T1000 (cell line): Measurements from ENCODE around the gene C10orf90.

Experiments used
- DNase-seq: peaks from one replicate; lab custom pipeline; 2025; ENCODE audit warnings: mixed read lengths; lab: John Stamatoyannopoulos, UW

C10orf90 gene

DNA sequence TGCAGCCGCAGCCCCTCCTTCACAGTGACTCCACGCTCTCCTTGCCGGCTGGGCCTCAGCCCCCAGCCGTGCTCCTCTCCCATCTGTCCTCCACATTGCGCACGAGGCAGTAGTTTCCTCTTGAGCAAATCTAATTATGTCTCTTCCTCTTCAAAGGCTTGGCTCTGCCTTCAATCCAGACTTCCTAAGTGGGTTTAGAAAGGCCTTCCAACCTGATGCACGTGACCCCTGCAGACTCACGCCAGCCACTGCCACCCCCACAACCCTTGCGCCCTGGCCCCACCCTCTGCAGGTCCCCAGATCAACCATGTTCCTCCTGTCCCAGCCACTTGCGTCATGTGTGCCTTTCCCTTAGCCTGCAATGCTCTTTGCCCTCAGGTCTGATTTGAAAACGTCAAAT lies 207.2 kb downstream of the C10orf90 start:
- DNase-seq: no peak

DNA sequence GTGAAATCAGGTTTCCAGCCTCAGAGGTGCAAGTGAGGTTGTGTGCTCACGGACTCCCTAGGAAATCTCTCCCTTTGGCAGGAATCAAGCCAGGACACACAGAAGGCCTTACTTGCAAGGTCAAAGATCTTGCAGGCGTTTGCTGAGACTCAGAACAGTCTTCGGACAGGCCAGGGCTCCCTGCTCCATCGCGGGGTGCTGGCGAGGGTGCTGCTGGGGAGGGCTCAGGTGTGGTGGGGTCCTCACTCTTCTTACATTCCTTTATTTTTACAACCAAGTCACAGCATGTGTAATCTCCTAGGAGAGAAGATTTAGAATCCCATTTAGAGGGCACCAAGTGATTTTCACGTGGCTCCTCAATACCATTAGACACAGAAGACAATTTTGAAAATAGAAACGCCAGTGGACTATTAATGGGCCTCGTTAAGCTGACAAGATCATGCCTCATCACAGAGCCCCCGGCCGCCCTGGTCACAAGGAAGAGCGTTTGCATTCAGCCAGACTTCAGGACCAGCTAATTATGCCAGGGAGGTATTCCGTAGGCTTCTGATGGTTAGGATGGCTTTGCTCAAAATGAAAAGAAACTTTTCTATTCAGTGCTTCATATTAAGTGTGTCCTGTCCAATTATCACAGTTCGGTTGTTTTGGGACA lies 209.1 kb downstream of the C10orf90 start:
- DNase-seq: no peak

DNA sequence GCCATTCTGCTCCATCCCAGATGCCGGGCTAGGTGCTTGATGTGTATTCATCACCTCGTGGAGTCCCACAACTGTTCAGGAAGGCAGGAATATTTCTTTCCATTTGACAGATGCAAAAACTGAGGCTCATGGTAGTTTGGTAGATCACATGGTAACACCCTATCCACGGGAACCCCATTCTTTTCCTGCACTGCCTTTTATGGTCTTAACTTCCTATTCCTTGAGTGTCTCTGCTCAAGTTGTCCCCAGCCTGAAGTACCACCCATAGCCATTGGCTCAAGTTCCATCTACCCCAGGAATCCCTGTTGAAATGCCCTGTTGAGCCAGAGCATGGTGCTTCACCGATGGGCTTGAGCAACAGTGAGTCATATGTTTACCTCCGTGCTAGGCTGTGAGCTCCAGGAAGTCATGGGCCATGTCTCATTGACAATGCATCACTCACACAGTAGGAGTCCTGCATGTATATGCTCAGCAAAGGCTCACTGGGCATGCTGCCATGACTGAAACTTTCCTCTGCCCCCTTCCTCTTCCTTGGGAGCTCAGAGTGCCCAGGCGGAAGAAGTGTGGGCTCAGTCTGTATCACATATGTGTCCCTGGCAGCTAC lies 210.5 kb downstream of the C10orf90 start:
- peak; percentile 79 for DNase-seq

DNA sequence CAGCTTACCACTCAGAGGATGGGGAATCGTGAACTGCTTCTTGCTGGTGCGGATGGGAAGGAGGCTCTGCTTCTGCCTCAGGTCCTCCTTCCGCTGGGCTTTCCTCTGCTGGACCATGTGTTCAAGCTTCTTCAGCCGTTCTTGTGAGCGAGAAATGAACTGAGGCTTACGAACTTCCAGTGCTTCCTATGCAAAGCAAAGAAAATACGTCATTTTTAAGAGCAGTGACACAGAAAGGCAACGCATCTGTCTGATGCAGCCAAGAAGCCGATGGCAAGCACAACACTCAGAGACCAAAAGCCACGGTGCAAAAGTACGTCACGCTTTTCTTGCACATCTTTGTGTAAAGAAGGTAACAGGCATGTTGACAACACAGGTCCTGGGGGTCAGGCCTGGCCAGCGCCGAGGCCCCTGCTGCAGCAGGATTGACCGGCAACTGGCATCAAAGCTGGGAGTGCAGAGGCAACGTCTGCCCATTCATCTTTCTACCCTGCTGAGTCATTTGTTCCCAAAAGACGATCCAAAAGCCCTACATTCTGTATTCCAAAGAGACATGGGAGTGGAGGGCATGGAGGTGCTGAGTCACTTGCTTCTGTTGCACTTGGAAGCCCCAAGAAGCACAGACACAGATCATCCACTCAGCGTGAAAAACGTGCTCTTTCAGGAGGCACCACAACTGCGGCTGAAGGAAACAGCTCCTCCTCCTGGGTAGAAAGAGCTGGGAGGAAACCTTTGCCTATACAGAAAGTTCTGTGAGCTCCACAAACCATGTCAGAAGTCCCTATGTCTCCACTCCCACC lies 211.3 kb downstream of the C10orf90 start:
- peak; percentile 75 for DNase-seq

DNA sequence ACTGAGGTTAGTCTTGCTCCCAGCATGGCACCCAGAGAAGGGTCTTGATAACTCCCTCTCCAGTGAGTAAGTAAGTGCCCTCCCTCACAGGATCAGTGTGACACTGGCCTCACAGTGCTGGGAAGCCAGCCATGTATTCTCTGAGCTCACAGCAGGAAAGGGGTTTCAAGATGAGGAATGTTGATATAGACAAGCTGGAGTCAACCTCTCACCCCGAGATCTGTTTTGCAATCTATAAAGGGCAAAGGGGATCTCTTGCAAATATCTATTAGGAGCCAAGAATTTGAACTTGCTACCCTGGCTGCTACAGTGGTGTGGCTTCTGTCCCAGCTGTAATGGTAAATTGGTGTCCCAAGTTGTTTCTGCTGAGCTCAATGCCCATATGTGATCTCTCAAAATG lies 212.0 kb downstream of the C10orf90 start:
- DNase-seq: no peak

DNA sequence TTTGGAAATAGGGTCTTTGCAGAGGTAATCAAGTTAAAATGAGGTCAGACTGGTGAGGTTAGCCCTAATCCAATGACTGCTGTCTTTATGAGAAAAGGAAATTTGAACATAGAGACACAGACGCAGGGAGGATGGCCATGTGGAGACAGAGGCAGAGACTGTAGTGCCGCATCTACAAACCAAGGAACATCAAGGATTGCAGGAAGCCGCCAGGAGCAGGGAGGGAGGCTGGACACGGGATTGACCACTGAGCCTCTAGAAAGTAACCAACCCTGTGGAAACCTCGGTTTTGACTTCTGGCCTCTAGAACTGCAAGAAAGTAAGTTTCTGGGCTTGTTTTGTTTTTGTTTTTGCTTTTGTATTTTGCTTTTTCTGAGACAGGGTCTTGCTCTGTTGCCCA lies 213.9 kb downstream of the C10orf90 start:
- no peak for DNase-seq

DNA sequence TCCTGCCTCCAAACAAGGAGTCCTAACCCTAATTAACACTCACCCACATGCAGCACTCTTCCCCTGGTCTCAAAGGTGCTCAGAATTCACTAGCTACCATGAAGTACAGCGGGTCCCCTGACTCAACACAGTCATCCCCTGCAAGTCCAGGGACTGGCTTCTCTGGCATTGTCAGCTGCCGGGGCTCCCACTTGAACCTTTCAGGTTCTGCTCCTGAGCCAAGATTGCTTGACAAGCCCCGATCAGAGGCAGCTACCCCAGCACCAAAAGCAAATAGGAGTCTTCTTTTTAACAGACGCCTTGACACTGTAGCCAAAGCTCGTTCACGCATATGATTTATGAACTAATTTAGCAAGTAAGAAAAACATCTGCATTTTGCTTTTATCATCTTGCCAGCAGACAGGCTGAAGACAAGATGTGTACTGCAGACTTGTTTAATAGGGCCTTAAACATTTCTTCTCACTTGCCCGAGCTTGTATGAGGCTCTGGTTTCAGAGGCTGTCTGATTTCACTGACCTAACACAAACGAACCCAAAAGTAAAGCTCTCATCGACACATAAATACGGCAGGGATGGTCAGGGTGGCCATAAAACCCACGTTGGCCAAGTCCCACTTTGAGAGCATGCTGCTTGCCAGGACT lies 214.6 kb downstream of the C10orf90 start:
- DNase-seq: no peak

DNA sequence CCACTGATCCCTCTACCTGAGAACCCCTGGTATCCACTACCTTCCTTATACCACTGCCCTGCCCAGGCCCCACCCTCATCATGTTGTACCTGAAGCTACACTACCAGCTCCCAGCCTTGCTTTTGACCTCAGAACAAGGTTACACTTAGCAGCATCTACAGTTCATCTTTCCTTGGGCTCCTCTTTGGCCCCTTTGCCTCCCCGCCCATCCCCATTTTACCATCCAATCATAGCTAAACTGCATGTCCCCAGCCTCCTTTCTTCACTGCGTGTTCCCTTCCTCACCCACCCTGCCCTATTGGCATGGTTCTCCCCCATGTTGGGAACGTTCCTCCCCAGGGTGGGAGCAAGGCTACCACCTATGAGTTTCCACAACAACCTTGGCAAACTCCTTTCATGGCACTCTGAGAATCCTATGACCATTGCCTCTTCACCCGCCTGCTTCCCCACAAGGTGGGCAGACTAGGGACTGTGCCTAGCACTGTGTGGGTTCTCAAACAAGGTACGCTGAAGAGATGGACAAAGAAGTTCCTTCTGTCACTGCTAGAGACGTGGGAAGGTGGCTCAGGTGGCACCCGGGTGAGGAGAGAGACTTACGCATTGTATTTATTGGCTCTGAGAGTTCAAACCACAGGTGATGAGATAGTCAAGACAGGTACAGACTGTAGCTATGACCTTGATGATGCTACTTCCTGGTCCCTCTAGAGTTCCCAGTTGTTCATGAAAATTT lies 215.3 kb downstream of the C10orf90 start:
- DNase-seq: no peak

DNA sequence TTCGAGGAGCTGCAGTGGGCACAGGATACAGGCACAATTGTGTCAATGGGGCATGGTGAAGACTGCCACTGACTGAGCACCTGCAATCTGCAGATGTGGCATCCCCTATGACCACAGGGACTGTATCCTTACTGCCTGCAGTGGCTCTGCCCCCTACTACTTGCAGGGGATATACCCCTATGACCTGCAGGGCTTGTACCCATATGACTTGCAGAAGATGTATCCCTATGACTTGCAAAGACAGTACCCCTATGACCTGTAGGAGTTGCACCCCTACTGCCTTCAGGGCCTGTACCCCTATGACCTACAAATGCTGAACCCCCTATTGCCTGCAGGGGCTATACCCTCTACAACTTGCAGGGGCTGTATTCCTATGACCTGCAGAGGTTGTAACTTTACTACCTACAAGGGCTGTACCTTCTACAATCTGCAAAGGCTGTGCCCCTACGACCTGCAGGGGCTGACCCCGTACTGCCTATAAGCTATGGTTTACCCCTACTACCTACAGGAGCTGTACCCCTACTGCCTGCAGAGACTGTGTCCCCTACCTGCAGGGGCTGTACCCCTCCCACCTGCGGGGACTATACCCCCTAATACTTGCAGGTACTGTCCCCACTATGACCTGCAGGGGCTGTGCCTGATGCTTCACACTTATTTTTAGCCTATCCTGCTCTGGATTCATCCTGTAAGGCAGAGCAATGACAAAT lies 216.3 kb downstream of the C10orf90 start:
- DNase-seq: no peak

DNA sequence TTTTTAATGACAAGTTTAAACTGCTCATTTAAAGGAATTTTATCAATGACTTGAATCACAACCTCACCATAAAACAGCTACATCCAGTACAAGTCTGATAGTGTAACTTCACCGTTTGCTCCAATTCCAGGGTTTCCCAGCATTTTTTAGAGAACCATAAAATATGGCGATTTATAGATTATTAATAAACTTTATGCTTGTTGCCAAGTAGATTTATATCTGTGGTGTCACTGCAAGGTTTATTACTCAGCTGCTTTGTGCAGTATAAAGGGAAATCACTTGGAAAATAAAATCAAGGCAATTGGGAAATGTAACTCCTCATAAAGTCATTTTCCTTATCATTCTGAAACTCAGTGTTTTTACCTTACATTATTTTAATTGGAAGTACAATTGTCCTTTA lies 218.2 kb downstream of the C10orf90 start:
- DNase-seq: no peak

DNA sequence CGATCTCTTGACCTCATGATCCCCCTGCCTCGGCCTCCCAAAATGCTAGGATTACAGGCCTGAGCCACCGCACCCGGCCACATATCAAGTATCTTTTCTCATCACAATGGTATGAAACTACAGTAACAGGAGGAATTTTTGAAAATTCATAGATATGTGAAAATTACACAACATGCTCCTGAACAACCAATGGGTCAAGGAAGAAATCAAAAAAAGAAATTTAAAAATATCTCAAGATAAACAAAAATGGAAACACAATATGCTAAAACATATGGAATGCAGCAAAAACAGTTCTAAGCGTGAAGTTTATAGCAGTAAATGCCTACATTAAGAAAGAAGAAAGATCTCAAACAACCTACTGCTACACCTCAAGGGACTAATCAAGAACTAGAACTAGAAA lies 222.4 kb downstream of the C10orf90 start:
- DNase-seq: no peak

DNA sequence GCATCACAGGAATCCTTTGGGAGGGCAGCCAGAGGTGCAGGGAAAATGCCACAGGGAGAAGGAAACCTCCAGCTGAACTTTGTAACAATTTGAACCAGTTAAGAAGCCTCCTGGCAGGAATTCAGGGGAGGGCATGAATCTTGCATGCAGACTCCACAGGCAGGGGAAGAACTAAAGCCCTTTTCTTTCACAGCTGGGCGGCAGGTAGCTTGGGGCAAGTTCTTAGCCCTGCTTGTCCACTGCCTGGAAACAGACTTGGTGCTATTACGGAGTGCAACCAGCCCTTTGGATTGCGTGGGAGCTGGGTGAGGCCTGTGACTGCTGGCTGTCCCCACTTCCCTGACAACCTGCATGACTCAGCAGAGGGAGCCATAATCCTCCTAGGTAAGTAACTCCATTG lies 230.6 kb downstream of the C10orf90 start:
- no peak for DNase-seq

DNA sequence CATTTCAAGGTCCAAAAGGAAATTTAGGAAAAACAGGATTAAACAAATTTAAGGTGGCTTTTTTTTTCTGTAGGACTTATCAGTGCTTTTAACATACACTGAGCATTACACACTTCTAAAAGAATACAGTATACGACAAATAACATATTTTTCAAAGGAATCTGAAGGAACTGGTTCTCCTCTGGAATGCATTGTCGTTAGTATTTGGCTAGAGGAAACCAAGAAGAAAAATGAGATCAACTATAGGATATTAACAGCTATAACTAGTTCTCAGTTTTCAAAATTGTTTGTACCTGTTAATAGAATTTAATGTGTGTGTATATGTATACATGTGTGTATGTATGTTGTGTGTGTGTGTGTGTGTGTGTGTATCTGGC lies 232.1 kb downstream of the C10orf90 start:
- DNase-seq: no peak

DNA sequence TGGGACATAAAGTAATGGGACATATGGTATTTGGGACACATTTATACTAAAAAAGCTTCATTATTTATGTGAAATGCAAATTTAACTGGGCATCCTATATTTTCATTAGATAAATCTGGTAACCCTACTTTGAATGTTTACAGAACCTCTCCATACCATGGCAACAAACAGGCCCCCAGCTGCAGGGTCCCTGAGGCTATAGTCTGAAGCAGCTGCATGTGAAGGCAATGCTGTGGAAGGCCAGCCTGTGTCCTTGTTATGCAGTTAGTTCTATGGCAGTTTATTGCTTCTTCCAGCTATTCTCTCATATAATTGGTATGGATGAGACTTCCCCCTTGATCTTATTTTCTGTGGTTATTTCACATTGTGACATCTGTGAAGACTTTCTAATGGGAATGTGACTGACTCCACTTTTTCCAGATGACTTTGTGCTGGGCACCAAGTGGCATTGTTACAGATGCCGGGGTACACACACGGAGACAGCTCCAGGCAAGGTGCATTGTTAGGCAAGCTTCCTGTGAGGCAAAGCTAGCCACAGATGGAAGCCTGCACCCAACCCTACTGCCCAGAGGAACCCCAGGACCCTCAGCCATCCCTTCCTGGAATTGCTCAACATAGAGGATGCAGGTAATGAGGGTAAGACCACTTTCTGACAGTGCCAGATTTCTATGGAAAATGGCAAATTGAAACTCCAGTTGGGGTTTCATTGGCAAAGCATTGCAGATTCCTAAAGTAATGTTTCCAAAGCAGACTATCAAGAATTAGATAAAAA lies 232.7 kb downstream of the C10orf90 start:
- DNase-seq: no peak

DNA sequence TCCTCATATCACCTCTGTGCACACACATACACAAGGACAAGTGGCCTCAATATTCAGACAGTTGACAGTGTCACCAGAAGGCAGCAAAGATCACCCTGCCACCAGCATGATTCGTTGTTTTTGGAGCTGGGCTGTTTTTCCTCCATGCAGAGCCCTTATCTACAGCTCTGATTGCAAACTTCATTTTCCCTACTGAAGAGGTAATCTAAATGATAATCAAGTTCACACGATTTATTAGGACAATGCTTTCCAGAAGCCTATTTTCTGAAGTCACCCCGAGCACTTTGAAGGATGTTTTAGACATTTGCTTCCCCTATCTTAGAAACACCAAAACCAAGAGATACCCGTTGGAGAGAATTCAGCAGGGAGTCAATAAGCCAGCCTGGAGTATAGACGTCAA lies 236.3 kb downstream of the C10orf90 start:
- DNase-seq: no peak

DNA sequence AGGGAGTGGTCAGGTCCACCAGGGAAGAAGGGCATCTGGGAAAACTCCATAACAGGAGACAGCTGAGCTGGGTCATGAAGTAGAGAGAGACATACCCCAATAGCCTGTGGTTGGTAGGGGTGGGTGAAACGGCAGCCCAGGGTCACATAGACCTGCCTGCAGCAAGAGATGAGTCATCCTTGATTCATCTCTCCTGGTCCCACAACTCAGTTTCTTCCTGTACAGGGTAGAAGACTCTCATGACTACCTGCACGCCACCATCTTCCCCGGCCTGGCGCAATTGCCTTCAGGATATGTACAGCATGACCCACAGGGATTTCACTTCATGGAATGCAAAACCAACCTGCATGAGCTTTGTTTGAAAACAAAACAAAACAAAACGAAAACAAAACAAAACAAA lies 237.1 kb downstream of the C10orf90 start:
- DNase-seq: peak; percentile 50

DNA sequence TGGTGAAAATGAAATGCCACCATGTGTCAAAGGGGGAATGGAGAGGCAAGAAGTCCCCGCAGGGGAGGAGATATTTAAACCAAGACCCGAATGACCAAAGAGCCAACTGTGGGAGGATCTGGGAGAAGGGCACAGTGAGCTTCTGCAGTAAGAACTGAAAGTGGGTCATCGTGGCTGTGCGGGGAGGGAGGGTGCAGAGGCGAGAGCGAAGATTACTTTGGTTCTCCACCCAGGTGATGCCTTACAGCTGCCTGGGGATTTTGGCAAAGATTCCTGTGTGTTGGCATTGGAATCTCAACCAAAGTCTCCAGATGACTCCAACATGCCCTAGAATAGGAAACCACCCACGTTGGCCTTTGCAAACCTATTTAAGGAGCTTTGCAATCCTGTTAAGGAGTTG lies 238.0 kb downstream of the C10orf90 start:
- no peak for DNase-seq

DNA sequence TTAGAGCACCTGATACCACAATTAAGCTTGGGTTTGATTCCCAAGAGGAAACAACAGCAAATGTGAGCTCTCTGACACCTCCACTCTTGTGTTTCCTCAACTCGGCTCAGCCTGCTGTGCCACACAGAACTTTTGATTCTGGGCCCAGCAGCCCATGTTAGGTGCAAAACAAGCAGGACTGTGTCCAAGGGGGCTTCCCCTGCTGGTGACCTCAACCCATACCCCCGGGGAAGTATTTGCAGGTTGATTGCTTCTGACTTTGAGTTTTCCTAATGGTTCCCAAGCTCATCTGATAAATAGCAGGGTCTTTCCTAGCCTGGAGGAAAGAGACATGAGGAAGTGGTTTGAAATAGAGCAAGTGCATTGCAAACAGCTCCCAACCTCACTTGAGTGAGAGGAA lies 238.7 kb downstream of the C10orf90 start:
- DNase-seq: no peak

DNA sequence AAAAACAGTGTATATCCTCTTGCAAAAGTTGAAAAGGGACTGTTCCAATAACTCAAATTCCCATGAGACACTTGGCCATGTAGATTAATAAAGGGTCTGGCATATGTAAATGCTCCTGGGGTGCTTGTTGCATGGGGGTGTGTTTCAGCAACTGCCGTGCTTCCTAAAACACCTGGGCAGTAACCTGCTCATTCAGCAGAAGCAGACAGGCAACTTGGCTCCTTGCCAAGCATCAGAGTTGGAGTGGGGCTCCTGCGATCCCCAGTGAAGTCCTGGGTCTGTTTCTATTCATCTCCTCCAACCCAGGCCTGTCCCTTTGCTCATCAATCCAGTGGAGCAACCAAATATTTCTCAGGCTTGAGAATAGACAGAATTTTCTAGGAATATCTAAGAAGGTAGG lies 240.0 kb downstream of the C10orf90 start:
- DNase-seq: no peak

DNA sequence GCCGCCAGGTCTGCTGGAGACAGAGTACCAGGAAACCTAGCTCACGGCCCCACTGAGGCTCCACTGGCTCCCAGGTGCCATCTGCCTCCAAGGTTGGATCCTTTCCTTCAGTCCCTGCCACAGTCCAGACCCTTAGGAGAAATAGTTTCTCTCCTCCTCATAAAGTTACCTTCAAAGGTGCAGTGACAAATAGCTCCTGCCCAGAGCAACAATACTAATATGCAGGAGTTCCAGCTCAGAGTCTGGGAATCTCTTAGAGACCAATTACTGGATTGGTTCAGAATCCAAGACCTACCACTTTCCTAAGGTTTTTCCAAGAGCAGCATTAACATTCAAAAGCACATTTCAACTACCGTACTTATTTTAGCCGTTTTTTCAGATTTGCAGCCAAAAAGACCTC lies 241.2 kb downstream of the C10orf90 start:
- DNase-seq: no peak
